HEK293 (cell line): ENCODE data around the gene PDE6C.

Source experiments
- IKZF3 ChIP-seq: fragments of 450-650 bp; IDR thresholded peaks from 2 replicates; pipeline ENCODE4 v1.5.0; 2018; ENCODE audit warnings: missing biosample characterization, mild to moderate bottlenecking, missing genetic modification characterization, moderate library complexity
- REPIN1 ChIP-seq: fragments of 450-650 bp; formaldehyde crosslinking; IDR thresholded peaks from 2 replicates; pipeline ENCODE4 v1.5.1; 2017; ENCODE audit warnings: missing biosample characterization, missing genetic modification characterization, low read depth
- SALL2 ChIP-seq: fragments of 450-650 bp; formaldehyde crosslinking; IDR thresholded peaks from 2 replicates; pipeline ENCODE4 v1.5.0; 2017; ENCODE audit warnings: missing biosample characterization, mild to moderate bottlenecking, missing genetic modification characterization, borderline replicate concordance
- ZNF530 ChIP-seq: fragments of 450-650 bp; formaldehyde crosslinking; IDR thresholded peaks from 2 replicates; pipeline ENCODE4 v1.5.1; 2016; ENCODE audit warnings: low read depth, missing biosample characterization, missing genetic modification characterization
- ZNF561 ChIP-seq: fragments of 450-650 bp; IDR thresholded peaks from 2 replicates; pipeline ENCODE4 v1.5.1; 2018; ENCODE audit warnings: missing biosample characterization, missing genetic modification characterization, borderline replicate concordance
- ZNF626 ChIP-seq: fragments of 450-650 bp; sonication (Bioruptor Pico); formaldehyde crosslinking; IDR thresholded peaks from 2 replicates; pipeline ENCODE4 v1.5.1; 2018; ENCODE audit warnings: missing biosample characterization, missing genetic modification characterization, inconsistent platforms
- ZNF747 ChIP-seq: fragments of 450-650 bp; formaldehyde crosslinking; IDR thresholded peaks from 2 replicates; pipeline ENCODE4 v1.5.1; 2016; ENCODE audit warnings: missing biosample characterization, missing genetic modification characterization
- ZNF791 ChIP-seq: fragments of 450-650 bp; formaldehyde crosslinking; IDR thresholded peaks from 2 replicates; pipeline ENCODE4 v1.5.1; 2016; ENCODE audit warnings: missing biosample characterization, missing genetic modification characterization
- TF ChIP-seq, protein P1 (sequence below): IDR thresholded peaks from 2 replicates; pipeline ENCODE4 v1.6.1; 2011; ENCODE audit warnings: mild to moderate bottlenecking, low read depth, low read length, borderline replicate concordance
- TF ChIP-seq, protein P2 (sequence below): fragments of 450-650 bp; formaldehyde crosslinking; IDR thresholded peaks from 2 replicates; pipeline ENCODE4 v1.5.1; 2016; ENCODE audit warnings: missing biosample characterization, missing genetic modification characterization, low read depth
- TF ChIP-seq, protein P3 (sequence below): fragments of 450-650 bp; formaldehyde crosslinking; IDR thresholded peaks from 2 replicates; pipeline ENCODE4 v1.5.1; 2016; ENCODE audit warnings: missing biosample characterization, missing genetic modification characterization
- TF ChIP-seq, protein P4 (sequence below): fragments of 450-650 bp; formaldehyde crosslinking; IDR thresholded peaks from 2 replicates; pipeline ENCODE4 v1.5.1; 2016; ENCODE audit warnings: missing biosample characterization, missing genetic modification characterization
- TF ChIP-seq, protein P5 (sequence below): fragments of 450-650 bp; formaldehyde crosslinking; IDR thresholded peaks from 2 replicates; pipeline ENCODE4 v1.5.1; 2016; ENCODE audit warnings: missing biosample characterization, missing genetic modification characterization

DNA sequence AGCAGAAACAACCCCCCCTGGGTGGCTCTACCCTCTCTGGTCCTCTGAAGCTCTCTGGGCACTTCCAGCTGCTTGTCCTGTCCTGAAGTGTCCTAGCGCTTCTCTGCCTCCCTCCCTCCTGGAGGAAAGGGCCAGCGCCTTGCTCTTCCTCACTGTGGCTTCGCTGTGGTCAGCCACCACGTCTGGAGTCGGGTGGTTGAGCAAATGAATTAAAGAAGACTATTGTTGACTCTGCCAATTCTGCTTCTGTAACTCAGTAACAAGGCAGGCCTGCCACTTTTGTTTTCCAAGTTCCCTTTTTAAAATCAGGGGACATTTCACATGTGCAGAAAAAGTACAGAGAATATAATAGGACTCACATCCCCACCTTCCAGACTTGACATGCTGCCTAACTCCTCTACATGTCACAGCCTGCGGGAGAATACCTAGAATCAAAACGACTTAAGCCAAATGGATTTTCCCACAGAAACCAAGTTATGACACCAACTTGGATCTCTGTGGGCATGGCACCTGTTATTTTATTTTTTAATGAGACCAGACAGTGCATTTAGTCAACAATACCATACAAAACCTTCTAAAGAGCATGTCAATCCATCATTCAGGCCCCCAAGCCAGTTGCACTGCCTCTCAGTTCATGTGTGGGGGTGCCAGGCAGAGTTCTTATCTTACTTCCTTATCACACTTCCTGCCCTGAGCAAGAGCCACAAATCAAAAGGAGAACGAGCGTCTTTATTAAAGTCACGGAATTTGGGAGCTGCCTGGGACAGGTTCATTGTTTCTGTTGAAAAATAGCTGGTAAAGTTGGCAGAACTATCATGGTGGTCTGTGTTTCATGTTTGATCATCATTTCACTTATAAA is 39.1 kb upstream of the PDE6C start:
- TF ChIP-seq, protein P1, sequence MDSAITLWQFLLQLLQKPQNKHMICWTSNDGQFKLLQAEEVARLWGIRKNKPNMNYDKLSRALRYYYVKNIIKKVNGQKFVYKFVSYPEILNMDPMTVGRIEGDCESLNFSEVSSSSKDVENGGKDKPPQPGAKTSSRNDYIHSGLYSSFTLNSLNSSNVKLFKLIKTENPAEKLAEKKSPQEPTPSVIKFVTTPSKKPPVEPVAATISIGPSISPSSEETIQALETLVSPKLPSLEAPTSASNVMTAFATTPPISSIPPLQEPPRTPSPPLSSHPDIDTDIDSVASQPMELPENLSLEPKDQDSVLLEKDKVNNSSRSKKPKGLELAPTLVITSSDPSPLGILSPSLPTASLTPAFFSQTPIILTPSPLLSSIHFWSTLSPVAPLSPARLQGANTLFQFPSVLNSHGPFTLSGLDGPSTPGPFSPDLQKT, result no peak
- TF ChIP-seq ZNF530 (tag by site-specific recombination) (no peak), ZNF561 (tag by site-specific recombination) (no peak), ZNF791 (tag by site-specific recombination) (no peak), ZNF747 (tag by site-specific recombination) (no peak), REPIN1 (no peak), SALL2 (tag by site-specific recombination) (no peak), ZNF626 (tag by site-specific recombination) (no peak), IKZF3 (tag by site-specific recombination) (no peak)
- TF ChIP-seq, protein P2, sequence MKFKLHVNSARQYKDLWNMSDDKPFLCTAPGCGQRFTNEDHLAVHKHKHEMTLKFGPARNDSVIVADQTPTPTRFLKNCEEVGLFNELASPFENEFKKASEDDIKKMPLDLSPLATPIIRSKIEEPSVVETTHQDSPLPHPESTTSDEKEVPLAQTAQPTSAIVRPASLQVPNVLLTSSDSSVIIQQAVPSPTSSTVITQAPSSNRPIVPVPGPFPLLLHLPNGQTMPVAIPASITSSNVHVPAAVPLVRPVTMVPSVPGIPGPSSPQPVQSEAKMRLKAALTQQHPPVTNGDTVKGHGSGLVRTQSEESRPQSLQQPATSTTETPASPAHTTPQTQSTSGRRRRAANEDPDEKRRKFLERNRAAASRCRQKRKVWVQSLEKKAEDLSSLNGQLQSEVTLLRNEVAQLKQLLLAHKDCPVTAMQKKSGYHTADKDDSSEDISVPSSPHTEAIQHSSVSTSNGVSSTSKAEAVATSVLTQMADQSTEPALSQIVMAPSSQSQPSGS (tag by site-specific recombination), result no peak
- TF ChIP-seq, protein P3, sequence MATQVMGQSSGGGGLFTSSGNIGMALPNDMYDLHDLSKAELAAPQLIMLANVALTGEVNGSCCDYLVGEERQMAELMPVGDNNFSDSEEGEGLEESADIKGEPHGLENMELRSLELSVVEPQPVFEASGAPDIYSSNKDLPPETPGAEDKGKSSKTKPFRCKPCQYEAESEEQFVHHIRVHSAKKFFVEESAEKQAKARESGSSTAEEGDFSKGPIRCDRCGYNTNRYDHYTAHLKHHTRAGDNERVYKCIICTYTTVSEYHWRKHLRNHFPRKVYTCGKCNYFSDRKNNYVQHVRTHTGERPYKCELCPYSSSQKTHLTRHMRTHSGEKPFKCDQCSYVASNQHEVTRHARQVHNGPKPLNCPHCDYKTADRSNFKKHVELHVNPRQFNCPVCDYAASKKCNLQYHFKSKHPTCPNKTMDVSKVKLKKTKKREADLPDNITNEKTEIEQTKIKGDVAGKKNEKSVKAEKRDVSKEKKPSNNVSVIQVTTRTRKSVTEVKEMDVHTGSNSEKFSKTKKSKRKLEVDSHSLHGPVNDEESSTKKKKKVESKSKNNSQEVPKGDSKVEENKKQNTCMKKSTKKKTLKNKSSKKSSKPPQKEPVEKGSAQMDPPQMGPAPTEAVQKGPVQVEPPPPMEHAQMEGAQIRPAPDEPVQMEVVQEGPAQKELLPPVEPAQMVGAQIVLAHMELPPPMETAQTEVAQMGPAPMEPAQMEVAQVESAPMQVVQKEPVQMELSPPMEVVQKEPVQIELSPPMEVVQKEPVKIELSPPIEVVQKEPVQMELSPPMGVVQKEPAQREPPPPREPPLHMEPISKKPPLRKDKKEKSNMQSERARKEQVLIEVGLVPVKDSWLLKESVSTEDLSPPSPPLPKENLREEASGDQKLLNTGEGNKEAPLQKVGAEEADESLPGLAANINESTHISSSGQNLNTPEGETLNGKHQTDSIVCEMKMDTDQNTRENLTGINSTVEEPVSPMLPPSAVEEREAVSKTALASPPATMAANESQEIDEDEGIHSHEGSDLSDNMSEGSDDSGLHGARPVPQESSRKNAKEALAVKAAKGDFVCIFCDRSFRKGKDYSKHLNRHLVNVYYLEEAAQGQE (tag by site-specific recombination), result no peak
- TF ChIP-seq, protein P4, sequence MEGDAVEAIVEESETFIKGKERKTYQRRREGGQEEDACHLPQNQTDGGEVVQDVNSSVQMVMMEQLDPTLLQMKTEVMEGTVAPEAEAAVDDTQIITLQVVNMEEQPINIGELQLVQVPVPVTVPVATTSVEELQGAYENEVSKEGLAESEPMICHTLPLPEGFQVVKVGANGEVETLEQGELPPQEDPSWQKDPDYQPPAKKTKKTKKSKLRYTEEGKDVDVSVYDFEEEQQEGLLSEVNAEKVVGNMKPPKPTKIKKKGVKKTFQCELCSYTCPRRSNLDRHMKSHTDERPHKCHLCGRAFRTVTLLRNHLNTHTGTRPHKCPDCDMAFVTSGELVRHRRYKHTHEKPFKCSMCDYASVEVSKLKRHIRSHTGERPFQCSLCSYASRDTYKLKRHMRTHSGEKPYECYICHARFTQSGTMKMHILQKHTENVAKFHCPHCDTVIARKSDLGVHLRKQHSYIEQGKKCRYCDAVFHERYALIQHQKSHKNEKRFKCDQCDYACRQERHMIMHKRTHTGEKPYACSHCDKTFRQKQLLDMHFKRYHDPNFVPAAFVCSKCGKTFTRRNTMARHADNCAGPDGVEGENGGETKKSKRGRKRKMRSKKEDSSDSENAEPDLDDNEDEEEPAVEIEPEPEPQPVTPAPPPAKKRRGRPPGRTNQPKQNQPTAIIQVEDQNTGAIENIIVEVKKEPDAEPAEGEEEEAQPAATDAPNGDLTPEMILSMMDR (tag by site-specific recombination), result no peak
- TF ChIP-seq, protein P5, sequence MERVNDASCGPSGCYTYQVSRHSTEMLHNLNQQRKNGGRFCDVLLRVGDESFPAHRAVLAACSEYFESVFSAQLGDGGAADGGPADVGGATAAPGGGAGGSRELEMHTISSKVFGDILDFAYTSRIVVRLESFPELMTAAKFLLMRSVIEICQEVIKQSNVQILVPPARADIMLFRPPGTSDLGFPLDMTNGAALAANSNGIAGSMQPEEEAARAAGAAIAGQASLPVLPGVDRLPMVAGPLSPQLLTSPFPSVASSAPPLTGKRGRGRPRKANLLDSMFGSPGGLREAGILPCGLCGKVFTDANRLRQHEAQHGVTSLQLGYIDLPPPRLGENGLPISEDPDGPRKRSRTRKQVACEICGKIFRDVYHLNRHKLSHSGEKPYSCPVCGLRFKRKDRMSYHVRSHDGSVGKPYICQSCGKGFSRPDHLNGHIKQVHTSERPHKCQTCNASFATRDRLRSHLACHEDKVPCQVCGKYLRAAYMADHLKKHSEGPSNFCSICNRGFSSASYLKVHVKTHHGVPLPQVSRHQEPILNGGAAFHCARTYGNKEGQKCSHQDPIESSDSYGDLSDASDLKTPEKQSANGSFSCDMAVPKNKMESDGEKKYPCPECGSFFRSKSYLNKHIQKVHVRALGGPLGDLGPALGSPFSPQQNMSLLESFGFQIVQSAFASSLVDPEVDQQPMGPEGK (tag by site-specific recombination), result no peak
